LNCaP clone FGC (cell line): ENCODE data around the gene TEX22.

Experiments used
- DNase-seq: peaks from one replicate; pipeline ENCODE4 v3.0.0-alpha.2; 2011; ENCODE audit warnings: low read depth
- H3K4me3 ChIP-seq: 2 replicates; pipeline ENCODE4 v1.5.1; 2011; ENCODE audit warnings: mild to moderate bottlenecking, low read depth, low read length, control low read depth
- CTCF ChIP-seq: IDR thresholded peaks from 2 replicates; pipeline ENCODE4 v1.5.1; 2012; ENCODE audit warnings: mild to moderate bottlenecking; ENCODE audit not compliant: control insufficient read depth, insufficient read depth; ENCODE audit errors: extremely low read depth

TEX22 gene

GRCh38 chr14:105367116-105368031, 31.0 kb upstream of the TEX22 start:
- no peak overlapping the region for H3K4me3 ChIP-seq
- DNase-seq = no peak
- no peak for TF ChIP-seq CTCF

- DNase-seq = no peak
- no peak for TF ChIP-seq CTCF
- H3K4me3 ChIP-seq = no peak overlapping the region
These were observed 30.3 kb upstream of the TEX22 start for GRCh38 chr14:105368032-105368417.

DNA sequence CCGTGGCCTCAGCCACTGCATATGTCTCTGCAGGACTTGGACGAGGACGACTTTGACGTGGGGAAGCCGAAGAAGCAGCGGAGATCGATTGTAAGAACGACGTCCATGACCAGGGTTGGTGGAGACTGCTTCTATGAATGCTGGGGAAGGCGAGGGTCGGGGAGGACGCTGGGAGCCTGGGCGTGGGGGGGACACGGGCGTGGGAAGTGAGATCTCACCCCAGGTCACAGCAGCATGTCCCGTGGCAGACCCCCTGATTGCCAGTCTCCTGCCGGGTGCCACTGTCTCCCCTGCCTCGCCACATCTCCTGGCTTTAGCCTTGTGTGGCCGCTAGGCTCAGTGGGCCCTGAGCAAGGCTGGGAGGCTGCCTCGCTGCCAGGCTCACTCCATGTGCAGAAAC, 29.9 kb upstream of the TEX22 start:
- H3K4me3 ChIP-seq = no peak overlapping the region
- no peak for TF ChIP-seq CTCF
- no peak for DNase-seq

- no peak for DNase-seq
- no peak for TF ChIP-seq CTCF
These were observed 29.3 kb upstream of the TEX22 start for GRCh38 chr14:105368910-105369652.

GRCh38 chr14:105369653-105370040, 28.7 kb upstream of the TEX22 start:
- no peak for TF ChIP-seq CTCF
- DNase-seq = no peak
- no peak overlapping the region for H3K4me3 ChIP-seq

More at GRCh38 chr14:105368910-105369652, 29.3 kb upstream of the TEX22 start:
- no peak overlapping the region for H3K4me3 ChIP-seq

- peak; percentile 24; the same call in 1 of the 2 replicates for TF ChIP-seq CTCF
- peak; percentile 34 for DNase-seq
- no peak overlapping the region for H3K4me3 ChIP-seq
These were observed 23.9 kb upstream of the TEX22 start for GRCh38 chr14:105374389-105374788.
